Neuron (in vitro differentiated cells): ENCODE results near the gene SMURF2.
"Not testable (repeated sequence)": the region's sequence is repeated elsewhere in the genome, so short reads cannot be mapped to it uniquely, and the experiment has no call there.

Experiments used
- H2AFZ ChIP-seq: one replicate; pipeline ENCODE4 v1.6.1; 2013; ENCODE audit warnings: low read depth, mild to moderate bottlenecking, inconsistent platforms, low read length, moderate library complexity
- H3K27me3 ChIP-seq: one replicate; pipeline ENCODE4 v1.6.1; 2013; ENCODE audit warnings: low read length; ENCODE audit not compliant: insufficient read depth
- H3K36me3 ChIP-seq: one replicate; pipeline ENCODE4 v1.6.1; 2013; ENCODE audit warnings: low read length; ENCODE audit not compliant: insufficient read depth
- H3K4me1 ChIP-seq: one replicate; pipeline ENCODE4 v1.6.1; 2013; ENCODE audit warnings: low read length; ENCODE audit not compliant: insufficient read depth
- H3K4me3 ChIP-seq: 2 replicates; pipeline ENCODE4 v1.5.1; 2013; ENCODE audit warnings: mild to moderate bottlenecking, low read length, moderate library complexity
- H3K9me3 ChIP-seq: one replicate; pipeline ENCODE4 v1.6.1; 2013; ENCODE audit warnings: low read length

The SMURF2 gene

GRCh38 chr17:64660195-64660977 is 1.7 kb downstream of the SMURF2 start:
- H3K27me3 ChIP-seq, H3K9me3 ChIP-seq, H2AFZ ChIP-seq, H3K36me3 ChIP-seq: not testable (repeated sequence)
- H3K4me1 ChIP-seq = peaks cover 15% of the 10 kb centered on the region
- H3K4me3 ChIP-seq = peak overlapping the region; percentile 91

- H3K4me3 ChIP-seq = no peak overlapping the region
- no peaks in the 10 kb centered on the region for H3K27me3 ChIP-seq
- no peak overlapping the region for H2AFZ ChIP-seq
- peaks cover 15% of the 10 kb centered on the region for H3K4me1 ChIP-seq
- no peaks in the 10 kb centered on the region for H3K9me3 ChIP-seq
- H3K36me3 ChIP-seq = no peaks in the 10 kb centered on the region
These were observed 3.2 kb downstream of the SMURF2 start for GRCh38 chr17:64658931-64659330.

- Histone ChIP-seq H2AFZ (no peak overlapping the region), H3K9me3 (no peaks in the 10 kb centered on the region), H3K36me3 (no peaks in the 10 kb centered on the region), H3K4me3 (no peak overlapping the region), H3K27me3 (no peaks in the 10 kb centered on the region), H3K4me1 (peaks cover 15% of the 10 kb centered on the region)
These were observed 4.4 kb downstream of the SMURF2 start for GRCh38 chr17:64657610-64658125.

GRCh38 chr17:64655704-64656103 is 6.4 kb downstream of the SMURF2 start:
- no peak overlapping the region for H2AFZ ChIP-seq
- no peak overlapping the region for H3K4me3 ChIP-seq
- no peaks in the 10 kb centered on the region for H3K36me3 ChIP-seq
- peaks cover 12% of the 10 kb centered on the region for H3K4me1 ChIP-seq
- no peaks in the 10 kb centered on the region for H3K27me3 ChIP-seq
- H3K9me3 ChIP-seq = no peaks in the 10 kb centered on the region

- Histone ChIP-seq H3K36me3 (no peaks in the 10 kb centered on the region), H3K9me3 (no peaks in the 10 kb centered on the region), H3K4me3 (no peak overlapping the region), H3K27me3 (no peaks in the 10 kb centered on the region), H2AFZ (no peak overlapping the region), H3K4me1 (peaks cover 3% of the 10 kb centered on the region)
These were observed 8.1 kb downstream of the SMURF2 start for GRCh38 chr17:64653985-64654355.

GRCh38 chr17:64653325-64653984 is 8.7 kb downstream of the SMURF2 start:
- Histone ChIP-seq H2AFZ (no peak overlapping the region), H3K4me3 (no peak overlapping the region), H3K4me1 (no peaks in the 10 kb centered on the region), H3K27me3 (no peaks in the 10 kb centered on the region), H3K36me3 (no peaks in the 10 kb centered on the region), H3K9me3 (no peaks in the 10 kb centered on the region)

- Histone ChIP-seq H3K4me1 (no peaks in the 10 kb centered on the region), H3K36me3 (no peaks in the 10 kb centered on the region), H3K4me3 (no peak overlapping the region), H3K9me3 (no peaks in the 10 kb centered on the region), H3K27me3 (no peaks in the 10 kb centered on the region), H2AFZ (no peak overlapping the region)
These were observed 10.2 kb downstream of the SMURF2 start for GRCh38 chr17:64651889-64652288.

GRCh38 chr17:64648234-64648633 is 13.9 kb downstream of the SMURF2 start:
- no peak overlapping the region for H2AFZ ChIP-seq
- peaks cover 4% of the 10 kb centered on the region for H3K36me3 ChIP-seq
- no peaks in the 10 kb centered on the region for H3K4me1 ChIP-seq
- H3K27me3 ChIP-seq = no peaks in the 10 kb centered on the region
- H3K4me3 ChIP-seq = no peak overlapping the region
- H3K9me3 ChIP-seq = no peaks in the 10 kb centered on the region

- H3K9me3 ChIP-seq = no peaks in the 10 kb centered on the region
- H3K27me3 ChIP-seq = no peaks in the 10 kb centered on the region
- H3K4me3 ChIP-seq = no peak overlapping the region
- peaks cover 7% of the 10 kb centered on the region for H3K36me3 ChIP-seq
- H2AFZ ChIP-seq = no peak overlapping the region
- no peaks in the 10 kb centered on the region for H3K4me1 ChIP-seq
These were observed 14.3 kb downstream of the SMURF2 start for GRCh38 chr17:64647817-64648216.

GRCh38 chr17:64639516-64639915 is 22.6 kb downstream of the SMURF2 start:
- no peak overlapping the region for H3K4me3 ChIP-seq
- no peaks in the 10 kb centered on the region for H3K4me1 ChIP-seq
- no peaks in the 10 kb centered on the region for H3K9me3 ChIP-seq
- no peak overlapping the region for H2AFZ ChIP-seq
- H3K36me3 ChIP-seq = peaks cover 2% of the 10 kb centered on the region
- H3K27me3 ChIP-seq = no peaks in the 10 kb centered on the region

GRCh38 chr17:64638552-64639203 is 23.4 kb downstream of the SMURF2 start:
- H3K36me3 ChIP-seq = peaks cover 2% of the 10 kb centered on the region
- H3K27me3 ChIP-seq = no peaks in the 10 kb centered on the region
- H3K4me3 ChIP-seq = no peak overlapping the region
- no peaks in the 10 kb centered on the region for H3K4me1 ChIP-seq
- H3K9me3 ChIP-seq = no peaks in the 10 kb centered on the region
- H2AFZ ChIP-seq = no peak overlapping the region

- H3K4me3 ChIP-seq = no peak overlapping the region
- H3K4me1 ChIP-seq = no peaks in the 10 kb centered on the region
- H3K9me3 ChIP-seq = no peaks in the 10 kb centered on the region
- no peaks in the 10 kb centered on the region for H3K27me3 ChIP-seq
- no peaks in the 10 kb centered on the region for H3K36me3 ChIP-seq
- no peak overlapping the region for H2AFZ ChIP-seq
These were observed 26.3 kb downstream of the SMURF2 start for GRCh38 chr17:64635647-64636305.

GRCh38 chr17:64634218-64634617 is 27.9 kb downstream of the SMURF2 start:
- no peaks in the 10 kb centered on the region for H3K36me3 ChIP-seq
- H3K27me3 ChIP-seq = no peaks in the 10 kb centered on the region
- H3K4me3 ChIP-seq = no peak overlapping the region
- no peaks in the 10 kb centered on the region for H3K9me3 ChIP-seq
- H2AFZ ChIP-seq = no peak overlapping the region
- H3K4me1 ChIP-seq = no peaks in the 10 kb centered on the region
